ENCODE results near the gene ORAI2. TPM values are rescaled to one million over a fixed set of nuclear protein-coding genes. Genes with fewer than 3 reads are reported as not detected.
"Not testable (repeated sequence)": the region's sequence is repeated elsewhere in the genome, so short reads cannot be mapped to it uniquely, and the experiment has no call there.

The ORAI2 gene
- total and polyA plus RNA-seq, 2 of the 4 experiments (the other 2 are of a cell fraction): 52.0 to 58.3 TPM

DNA sequence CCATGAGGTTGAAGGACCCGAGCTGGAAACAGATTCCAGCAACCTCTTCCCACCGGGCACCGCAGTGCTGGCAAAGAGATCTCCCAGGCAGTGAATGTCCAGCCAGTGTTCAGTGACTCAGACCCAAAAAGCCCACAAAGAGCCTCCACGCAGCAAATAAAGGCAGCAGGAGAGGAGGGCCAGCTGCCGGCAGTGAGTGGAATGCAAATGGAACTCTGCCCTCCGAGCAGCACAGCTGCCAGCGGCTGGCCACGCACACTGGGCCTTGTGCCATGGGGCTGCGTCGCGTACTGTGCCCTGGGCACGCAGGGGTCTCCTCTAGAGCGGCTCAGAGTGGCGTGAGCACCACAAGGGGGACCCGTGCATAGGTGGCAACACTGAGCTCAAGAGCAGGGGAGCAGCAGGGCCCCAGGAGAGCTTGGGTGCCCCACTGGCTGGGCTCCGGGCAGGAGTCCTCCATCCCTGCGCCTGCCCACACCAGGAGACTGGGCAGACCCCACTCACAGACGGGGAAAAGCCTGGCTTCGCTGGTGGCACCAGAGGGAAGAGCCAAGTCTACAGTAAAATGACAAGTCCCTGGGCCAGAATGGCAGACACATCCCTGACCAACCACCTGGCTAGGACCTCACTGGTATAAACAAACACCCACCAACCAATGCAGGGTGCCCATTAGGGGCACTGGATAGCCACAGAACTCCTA is 41.5 kb downstream of the ORAI2 start:
- H3K14ac ChIP-seq (replicated peaks; ENCODE audit: low read depth, low read length); H3K9me3 ChIP-seq (ENCODE audit: control insufficient read depth, insufficient read depth, low read length); H3K4ac ChIP-seq (ENCODE audit: low read depth, low read length); H3K4me1 ChIP-seq (ENCODE audit: control insufficient read depth, insufficient read depth, low read length); H4K8ac ChIP-seq (ENCODE audit: low read depth in 2 of 2, low read length in 2 of 2); H2AK9ac ChIP-seq (replicated peaks; ENCODE audit: low read depth, low read length, poor library complexity); BruUV-seq (replicated peaks); H4K5ac ChIP-seq (ENCODE audit: low read depth, low read length); H4K91ac ChIP-seq (ENCODE audit: insufficient read depth, low read depth, low read length); H2AFZ ChIP-seq (replicated peaks; ENCODE audit: low read length, poor library complexity); H2BK5ac ChIP-seq (ENCODE audit: low read depth, low read length, poor library complexity, severe bottlenecking); H4K20me1 ChIP-seq (ENCODE audit: insufficient read depth, low read length); POLR2A ChIA-PET (ENCODE audit: unreplicated experiment); H3K56ac ChIP-seq (ENCODE audit: extremely low read depth, insufficient read depth, low read length); H3K18ac ChIP-seq (ENCODE audit: low read depth, low read length); H2BK15ac ChIP-seq (ENCODE audit: low read depth, low read length); CTCF ChIA-PET; H3K23ac ChIP-seq (ENCODE audit: low read depth, low read length); dilution Hi-C loops (cut with HindIII; ENCODE audit: low sequenced_read_pairs, unreplicated experiment); H3K4me2 ChIP-seq (ENCODE audit: low read depth, low read length); H2BK20ac ChIP-seq (ENCODE audit: low read depth, low read length); H3K27me3 ChIP-seq (ENCODE audit: control insufficient read depth, insufficient read depth, low read length); H2BK120ac ChIP-seq (ENCODE audit: low read depth, low read length); intact Hi-C loops (cut with micrococcal nuclease); H3K9ac ChIP-seq (ENCODE audit: low read depth, low read length); H3K79me1 ChIP-seq (ENCODE audit: low read depth in 1 of 2, low read length in 2 of 2); in situ Hi-C loops (cut with MboI; ENCODE audit: low sequenced_read_pairs); H2AK5ac ChIP-seq (ENCODE audit: low read depth, low read length); H3K4me3 ChIP-seq (ENCODE audit: insufficient read depth, low read depth, low read length); H3K9me1 ChIP-seq (ENCODE audit: insufficient read depth, low read length): not testable (repeated sequence)
- Histone ChIP-seq H3K36me3 (ENCODE audit: control insufficient read depth, insufficient read depth, low read length) (peaks cover 26% of the 10 kb centered on the region), H3K27ac (ENCODE audit: insufficient read depth, low read length) (peak overlapping the region; percentile 29; the same call in 1 of the 2 replicates)
- no CpG with 5 or more reads among the region's 19 CpGs for WGBS, 2 experiments (ENCODE audit: extremely low coverage in 2 of 2, insufficient read length in 1 of 2)
- DNase-seq (peak; percentile 44), ATAC-seq (ENCODE audit: low read depth) (peak; percentile 12)

Measured in IMR-90 (cell line).